Prostate gland (tissue), 2 donors: ENCODE results near the gene PTPN13. TPM values are rescaled to one million over a fixed set of nuclear protein-coding genes. Genes with fewer than 3 reads are reported as not detected.

Experiments used
- DNase-seq: peaks from one replicate; pipeline ENCODE4 v3.0.0-alpha.2; 2019; ENCODE audit warnings: low spot score
- H3K27ac ChIP-seq, 2 donors: fragments of 200-600 bp; sonication (generic); 2 replicates each; pipeline ENCODE4 v1.5.1; 2017 to 2019
- H3K27me3 ChIP-seq: fragments of 200-600 bp; sonication (generic); replicated peaks from 2 replicates; pipeline ENCODE4 v1.5.1; 2019; ENCODE audit not compliant: insufficient read depth
- H3K36me3 ChIP-seq, 2 donors: fragments of 200-600 bp; sonication (generic); 1 replicate in 1 of 2; 2 replicates in 1 of 2; pipeline versions ENCODE4 v1.5.1 to v1.8.1; 2017 to 2019
- H3K4me1 ChIP-seq: fragments of 200-600 bp; sonication (generic); replicated peaks from 2 replicates; pipeline ENCODE4 v1.5.1; 2019
- H3K4me3 ChIP-seq, 2 donors: fragments of 200-600 bp; sonication (generic); 2 replicates each; pipeline ENCODE4 v1.5.1; 2017 to 2019
- H3K9me3 ChIP-seq: fragments of 200-600 bp; sonication (generic); 2 replicates; pipeline ENCODE4 v1.5.1; 2017
- POLR2A ChIP-seq: fragments of 450-650 bp; IDR thresholded peaks from one replicate; pipeline ENCODE4 v1.6.1; 2016; ENCODE audit warnings: antibody characterized with exemption, mild to moderate bottlenecking
- POLR2AphosphoS5 ChIP-seq: sonication (generic); formaldehyde crosslinking; IDR thresholded peaks from one replicate; pipeline ENCODE4 v1.6.1; 2017; ENCODE audit warnings: antibody characterized with exemption
- WGBS: methylation state at CpG from one replicate; pipeline ENCODE4 v1.1.5; 2018; 5-methylcytosine and 5-hydroxymethylcytosine counted together
- intact Hi-C: fragments of 100-400 bp; cut with DNase I; formaldehyde crosslinking; loops from one replicate; pipeline ENCODE4 v1.14.2; 2022
- total RNA-seq, 2 donors: library from RNA; depleted of rRNA; stranded (reverse); fragments of >200 nt; gene quantifications; one replicate each; pipeline ENCODE4 v1.1.0, GENCODE V29; 2016
- TF ChIP-seq, protein P1 (sequence below), 4 experiments: fragments of 200-600 bp in 2 of 4; fragments of 450-650 bp in 2 of 4; sonication (generic) in 2 of 4; IDR thresholded peaks; 1 replicate in 3 of 4; 2 replicates in 1 of 4; pipeline ENCODE4 v1.5.1; 2016 to 2019; ENCODE audit warnings: antibody characterized with exemption in 4 of 4, mild to moderate bottlenecking in 2 of 4, moderate library complexity in 2 of 4

PTPN13 gene
- total RNA-seq, 2 donors from 2014 or later = 24.6 to 61.2 TPM

DNA sequence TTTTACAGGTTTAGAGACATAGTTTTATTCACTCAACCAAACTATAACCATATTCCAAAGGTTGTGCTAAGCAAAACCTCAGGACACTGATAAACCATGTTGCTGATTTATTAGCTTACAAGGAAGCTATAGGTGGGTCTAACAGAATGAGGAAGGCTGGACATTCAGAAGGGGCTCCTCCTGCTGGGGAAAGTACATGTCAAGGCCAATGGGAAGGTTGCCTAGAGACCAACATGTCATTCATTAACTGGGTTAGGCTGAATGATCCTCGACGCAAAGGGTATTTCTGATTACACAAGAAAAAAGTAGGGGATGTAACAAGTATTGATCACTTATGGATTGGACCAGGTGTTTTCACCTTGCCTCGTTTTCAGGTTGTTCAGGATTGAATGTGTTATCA lies 224.7 kb downstream of the PTPN13 start:
- H3K27ac ChIP-seq = no peak overlapping the region
- no peak for DNase-seq
- no peaks in the 10 kb centered on the region for H3K9me3 ChIP-seq
- H3K27me3 ChIP-seq = no peaks in the 10 kb centered on the region
- no peak for TF ChIP-seq POLR2AphosphoS5
- TF ChIP-seq, protein P1, sequence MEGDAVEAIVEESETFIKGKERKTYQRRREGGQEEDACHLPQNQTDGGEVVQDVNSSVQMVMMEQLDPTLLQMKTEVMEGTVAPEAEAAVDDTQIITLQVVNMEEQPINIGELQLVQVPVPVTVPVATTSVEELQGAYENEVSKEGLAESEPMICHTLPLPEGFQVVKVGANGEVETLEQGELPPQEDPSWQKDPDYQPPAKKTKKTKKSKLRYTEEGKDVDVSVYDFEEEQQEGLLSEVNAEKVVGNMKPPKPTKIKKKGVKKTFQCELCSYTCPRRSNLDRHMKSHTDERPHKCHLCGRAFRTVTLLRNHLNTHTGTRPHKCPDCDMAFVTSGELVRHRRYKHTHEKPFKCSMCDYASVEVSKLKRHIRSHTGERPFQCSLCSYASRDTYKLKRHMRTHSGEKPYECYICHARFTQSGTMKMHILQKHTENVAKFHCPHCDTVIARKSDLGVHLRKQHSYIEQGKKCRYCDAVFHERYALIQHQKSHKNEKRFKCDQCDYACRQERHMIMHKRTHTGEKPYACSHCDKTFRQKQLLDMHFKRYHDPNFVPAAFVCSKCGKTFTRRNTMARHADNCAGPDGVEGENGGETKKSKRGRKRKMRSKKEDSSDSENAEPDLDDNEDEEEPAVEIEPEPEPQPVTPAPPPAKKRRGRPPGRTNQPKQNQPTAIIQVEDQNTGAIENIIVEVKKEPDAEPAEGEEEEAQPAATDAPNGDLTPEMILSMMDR (IDR thresholded peaks at IDR 0.05) = no peak
- TF ChIP-seq POLR2A = no peak
- intact Hi-C loops = no loop called here
- whole genome bisulfite sequencing = 87% methylated on average over 3 of the region's 3 CpGs
- H3K4me1 ChIP-seq = no peaks in the 10 kb centered on the region
- H3K36me3 ChIP-seq = no peaks in the 10 kb centered on the region
- no peak overlapping the region for H3K4me3 ChIP-seq

DNA sequence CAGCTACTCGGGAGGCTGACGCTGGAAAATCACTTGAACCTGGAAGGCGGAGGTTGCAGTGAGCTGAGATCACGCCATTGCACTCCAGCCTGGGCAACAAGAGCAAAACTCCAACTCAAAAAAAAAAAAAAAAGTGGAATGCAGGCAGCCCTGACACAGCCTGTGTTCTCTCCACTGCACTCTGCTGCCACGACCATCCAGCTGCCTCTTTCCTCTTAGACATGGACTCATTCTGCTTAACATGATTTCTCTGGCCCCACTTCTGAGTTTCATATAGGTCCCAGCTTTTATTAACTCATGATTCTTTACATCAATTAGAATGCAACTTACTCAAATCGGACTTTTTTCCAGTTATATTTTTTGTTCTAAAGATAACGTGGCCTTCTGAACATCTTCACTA lies 225.4 kb downstream of the PTPN13 start:
- Histone ChIP-seq H3K4me1 (no peaks in the 10 kb centered on the region), H3K27me3 (no peaks in the 10 kb centered on the region), H3K36me3 (no peaks in the 10 kb centered on the region), H3K4me3 (no peak overlapping the region), H3K27ac (no peak overlapping the region), H3K9me3 (no peaks in the 10 kb centered on the region)
- no peak for TF ChIP-seq POLR2AphosphoS5
- TF ChIP-seq, protein P1 (IDR thresholded peaks at IDR 0.05) = no peak
- no peak for TF ChIP-seq POLR2A
- DNase-seq = no peak
- intact Hi-C loops = no loop called here
- WGBS = 91% methylated on average over 7 of the region's 7 CpGs

DNA sequence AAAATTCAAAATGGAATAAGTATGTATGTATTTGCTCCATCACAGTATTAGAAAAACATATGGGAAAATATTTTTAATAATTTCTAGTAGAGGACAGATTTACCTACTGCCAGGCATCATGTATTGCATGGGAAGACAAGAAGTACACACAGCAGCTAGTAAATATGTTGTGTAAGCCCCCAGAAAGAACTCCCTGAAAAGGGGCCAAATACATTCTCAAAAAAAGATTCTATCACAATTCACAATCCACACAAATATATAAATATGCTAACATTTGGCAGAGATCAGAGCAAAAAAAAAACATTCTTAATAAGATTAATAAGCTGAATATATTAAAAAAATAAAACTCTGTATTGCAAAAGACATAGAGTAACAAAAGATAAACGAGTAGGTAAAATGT lies 227.0 kb downstream of the PTPN13 start:
- H3K4me1 ChIP-seq = no peaks in the 10 kb centered on the region
- no peaks in the 10 kb centered on the region for H3K9me3 ChIP-seq
- no peaks in the 10 kb centered on the region for H3K27me3 ChIP-seq
- TF ChIP-seq, protein P1 (IDR thresholded peaks at IDR 0.05) = no peak
- TF ChIP-seq POLR2AphosphoS5 (no peak), POLR2A (no peak)
- DNase-seq = no peak
- H3K36me3 ChIP-seq = no peaks in the 10 kb centered on the region
- intact Hi-C loops = no loop called here
- no peak overlapping the region for H3K4me3 ChIP-seq
- H3K27ac ChIP-seq = no peak overlapping the region
- WGBS = 67% methylated on average over 1 of the region's 1 CpG

DNA sequence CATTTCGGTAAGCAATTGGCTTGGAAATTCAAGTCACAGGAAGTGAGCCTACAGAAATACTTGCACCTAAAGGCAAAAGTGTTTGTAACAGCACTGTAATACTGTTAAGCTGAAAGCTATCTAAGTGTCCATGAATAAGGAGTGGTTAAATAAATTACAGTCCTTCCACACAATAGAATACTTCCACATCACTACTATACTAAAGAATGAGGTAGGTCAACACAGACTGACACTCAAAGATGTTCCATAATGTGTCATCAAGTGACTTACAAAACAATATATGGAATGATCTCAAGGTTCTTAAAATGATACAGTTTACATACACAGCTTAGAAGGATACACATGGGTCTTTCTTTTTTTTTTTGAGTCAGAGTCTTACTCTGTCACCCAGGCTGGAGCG lies 228.0 kb downstream of the PTPN13 start:
- no peak overlapping the region for H3K4me3 ChIP-seq
- H3K36me3 ChIP-seq = no peaks in the 10 kb centered on the region
- DNase-seq = no peak
- H3K9me3 ChIP-seq = no peaks in the 10 kb centered on the region
- H3K27ac ChIP-seq = no peak overlapping the region
- TF ChIP-seq, protein P1 (IDR thresholded peaks at IDR 0.05) = no peak
- TF ChIP-seq POLR2AphosphoS5 (no peak), POLR2A (no peak)
- no peaks in the 10 kb centered on the region for H3K27me3 ChIP-seq
- 100% methylated on average over 2 of the region's 2 CpGs for WGBS
- no peaks in the 10 kb centered on the region for H3K4me1 ChIP-seq
- intact Hi-C loops = no loop called here

DNA sequence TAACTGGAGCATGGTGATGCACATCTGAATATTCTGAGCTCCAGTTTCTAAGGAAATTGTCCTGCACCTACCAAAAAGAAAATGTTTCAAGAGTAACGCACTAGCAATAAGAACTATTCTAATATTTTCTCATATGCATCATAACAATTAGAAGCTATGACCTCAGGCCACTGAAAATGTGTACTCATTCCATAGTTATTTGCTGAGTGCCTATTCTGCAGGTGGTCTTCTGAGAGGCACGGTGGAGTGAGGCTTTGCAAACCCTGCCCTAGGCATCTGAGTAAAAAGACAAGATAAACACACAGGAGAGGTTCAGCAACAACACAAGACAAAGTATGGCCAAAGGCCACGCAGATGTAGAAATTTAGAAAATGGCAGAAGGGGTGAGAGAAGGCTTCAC lies 231.4 kb downstream of the PTPN13 start:
- WGBS = 80% methylated on average over 3 of the region's 3 CpGs
- no peak overlapping the region for H3K4me3 ChIP-seq
- no peak for DNase-seq
- no peaks in the 10 kb centered on the region for H3K27me3 ChIP-seq
- no peaks in the 10 kb centered on the region for H3K36me3 ChIP-seq
- H3K27ac ChIP-seq = no peak overlapping the region
- intact Hi-C loops = no loop called here
- TF ChIP-seq POLR2AphosphoS5 (no peak), POLR2A (no peak)
- TF ChIP-seq, protein P1 (IDR thresholded peaks at IDR 0.05) = no peak
- no peaks in the 10 kb centered on the region for H3K4me1 ChIP-seq
- H3K9me3 ChIP-seq = no peaks in the 10 kb centered on the region
